GM06990 (cell line): ENCODE results near the gene IL1RAP.

Source experiments
- DNase-seq: peaks from one replicate; pipeline ENCODE4 v3.0.0-alpha.2; 2011; ENCODE audit not compliant: insufficient read length; ENCODE audit errors: extremely low read depth
- H3K27me3 ChIP-seq: replicated peaks from 2 replicates; pipeline ENCODE4 v1.6.0; 2011; ENCODE audit warnings: low read length; ENCODE audit not compliant: control insufficient read depth, insufficient read depth
- H3K36me3 ChIP-seq: 2 replicates; pipeline ENCODE4 v1.5.1; 2011; ENCODE audit warnings: low read length; ENCODE audit not compliant: control insufficient read depth, insufficient read depth
- H3K4me3 ChIP-seq: replicated peaks from 2 replicates; pipeline ENCODE4 v1.5.1; 2011; ENCODE audit warnings: low read depth, mild to moderate bottlenecking, control low read depth, low read length
- TF ChIP-seq, protein P1 (sequence below): IDR thresholded peaks from 2 replicates; pipeline ENCODE4 v1.5.1; 2011; ENCODE audit warnings: low read length, control low read depth, mild to moderate bottlenecking, inconsistent platforms; ENCODE audit not compliant: insufficient read depth, poor library complexity, severe bottlenecking

IL1RAP gene

DNA sequence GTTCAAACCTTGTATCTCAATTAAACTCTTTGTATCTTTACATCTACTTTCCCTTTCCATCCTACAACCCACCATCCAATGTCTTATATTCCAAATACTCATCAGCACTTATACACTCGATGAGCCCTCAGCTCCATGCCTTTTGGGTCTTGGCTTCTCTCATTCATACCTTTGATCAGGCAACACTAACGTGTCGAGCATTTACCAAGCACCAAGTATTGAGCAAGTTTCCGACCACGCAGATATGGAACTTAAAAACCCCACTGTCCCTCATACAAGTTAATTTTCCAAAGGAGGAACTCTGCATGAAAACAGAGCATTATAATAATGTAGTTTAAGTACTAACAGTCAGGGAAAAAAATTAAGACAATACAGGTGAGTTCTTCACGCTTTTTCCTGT lies 102.8 kb downstream of the IL1RAP start:
- H3K4me3 ChIP-seq, result no peak overlapping the region
- no peaks in the 10 kb centered on the region for H3K36me3 ChIP-seq
- TF ChIP-seq, protein P1, sequence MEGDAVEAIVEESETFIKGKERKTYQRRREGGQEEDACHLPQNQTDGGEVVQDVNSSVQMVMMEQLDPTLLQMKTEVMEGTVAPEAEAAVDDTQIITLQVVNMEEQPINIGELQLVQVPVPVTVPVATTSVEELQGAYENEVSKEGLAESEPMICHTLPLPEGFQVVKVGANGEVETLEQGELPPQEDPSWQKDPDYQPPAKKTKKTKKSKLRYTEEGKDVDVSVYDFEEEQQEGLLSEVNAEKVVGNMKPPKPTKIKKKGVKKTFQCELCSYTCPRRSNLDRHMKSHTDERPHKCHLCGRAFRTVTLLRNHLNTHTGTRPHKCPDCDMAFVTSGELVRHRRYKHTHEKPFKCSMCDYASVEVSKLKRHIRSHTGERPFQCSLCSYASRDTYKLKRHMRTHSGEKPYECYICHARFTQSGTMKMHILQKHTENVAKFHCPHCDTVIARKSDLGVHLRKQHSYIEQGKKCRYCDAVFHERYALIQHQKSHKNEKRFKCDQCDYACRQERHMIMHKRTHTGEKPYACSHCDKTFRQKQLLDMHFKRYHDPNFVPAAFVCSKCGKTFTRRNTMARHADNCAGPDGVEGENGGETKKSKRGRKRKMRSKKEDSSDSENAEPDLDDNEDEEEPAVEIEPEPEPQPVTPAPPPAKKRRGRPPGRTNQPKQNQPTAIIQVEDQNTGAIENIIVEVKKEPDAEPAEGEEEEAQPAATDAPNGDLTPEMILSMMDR, result no peak
- no peaks in the 10 kb centered on the region for H3K27me3 ChIP-seq
- no peak for DNase-seq

DNA sequence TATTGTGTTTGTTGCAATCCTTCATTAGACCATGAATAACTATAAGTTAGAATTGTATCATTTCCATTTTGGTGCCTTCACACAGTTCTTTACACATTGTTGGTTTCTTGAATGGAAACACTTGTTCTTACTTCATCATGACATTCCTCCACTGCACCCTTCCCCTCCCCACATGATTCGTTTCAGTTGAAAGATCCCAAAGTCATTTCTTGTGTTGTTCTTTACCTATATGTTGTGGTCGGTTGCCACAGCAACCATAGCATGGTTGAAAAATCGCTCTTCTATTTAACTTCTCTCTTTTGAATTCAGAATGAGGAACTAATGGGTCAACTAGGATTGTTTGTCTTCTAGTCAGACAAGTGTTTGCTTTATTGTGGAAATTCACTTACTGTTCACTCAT lies 103.3 kb downstream of the IL1RAP start:
- Histone ChIP-seq H3K36me3 (no peaks in the 10 kb centered on the region), H3K27me3 (no peaks in the 10 kb centered on the region), H3K4me3 (no peak overlapping the region)
- DNase-seq, result peak; percentile 43
- TF ChIP-seq, protein P1, result no peak

DNA sequence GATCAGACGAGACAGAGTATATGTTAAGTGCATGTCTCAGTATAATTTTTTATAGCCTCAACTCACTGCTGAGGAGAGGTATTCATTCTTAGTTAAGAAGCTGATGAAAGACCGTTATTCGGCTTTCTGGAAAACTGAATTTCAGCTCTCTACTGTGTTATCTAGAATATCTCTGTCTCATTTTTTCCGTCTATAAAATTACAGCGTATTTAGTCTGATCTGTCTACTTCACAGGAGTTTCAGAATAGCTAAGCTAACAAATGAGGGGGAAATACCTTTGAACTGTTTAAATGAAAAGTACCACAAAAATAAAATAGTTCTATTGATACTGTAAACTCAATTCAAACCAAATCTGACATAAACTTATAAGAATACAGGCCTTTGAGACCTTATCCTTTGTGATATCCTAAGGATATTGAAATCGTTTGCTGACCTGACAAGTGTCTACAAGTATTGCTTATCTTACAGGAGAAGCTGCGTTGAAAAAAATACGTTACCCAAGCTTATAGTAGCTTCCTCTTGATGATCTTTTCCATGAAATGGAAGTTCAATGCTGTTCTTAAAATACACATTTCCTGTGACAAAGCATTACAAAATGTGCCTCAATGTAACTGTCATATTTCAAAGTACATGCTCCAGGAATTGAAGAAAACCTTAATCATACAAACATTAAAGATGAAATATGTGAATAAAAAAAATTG lies 104.6 kb downstream of the IL1RAP start:
- peak; percentile 3 for DNase-seq
- Histone ChIP-seq H3K4me3 (no peak overlapping the region), H3K36me3 (no peaks in the 10 kb centered on the region), H3K27me3 (no peaks in the 10 kb centered on the region)
- TF ChIP-seq, protein P1, result no peak

DNA sequence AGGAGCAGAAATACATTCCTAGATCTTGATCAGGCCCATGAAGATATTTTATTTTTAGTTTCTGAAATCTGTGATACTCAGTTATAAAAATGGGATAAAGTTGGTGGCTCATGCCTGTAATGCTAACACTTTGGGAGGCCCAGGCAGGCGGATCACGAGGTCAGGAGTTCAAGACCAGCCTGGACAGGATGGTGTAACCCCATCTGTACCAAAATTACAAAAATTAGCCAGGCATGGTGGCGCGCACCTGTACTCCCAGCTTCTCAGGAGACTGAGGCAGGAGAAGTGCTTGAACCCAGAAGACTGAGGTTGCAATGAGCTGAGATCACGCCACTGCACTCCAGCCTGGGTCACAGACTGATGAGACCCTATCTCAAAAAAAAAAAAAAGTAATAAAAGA lies 105.5 kb downstream of the IL1RAP start:
- TF ChIP-seq, protein P1, result no peak
- Histone ChIP-seq H3K27me3 (no peaks in the 10 kb centered on the region), H3K36me3 (no peaks in the 10 kb centered on the region), H3K4me3 (no peak overlapping the region)
- DNase-seq, result no peak

DNA sequence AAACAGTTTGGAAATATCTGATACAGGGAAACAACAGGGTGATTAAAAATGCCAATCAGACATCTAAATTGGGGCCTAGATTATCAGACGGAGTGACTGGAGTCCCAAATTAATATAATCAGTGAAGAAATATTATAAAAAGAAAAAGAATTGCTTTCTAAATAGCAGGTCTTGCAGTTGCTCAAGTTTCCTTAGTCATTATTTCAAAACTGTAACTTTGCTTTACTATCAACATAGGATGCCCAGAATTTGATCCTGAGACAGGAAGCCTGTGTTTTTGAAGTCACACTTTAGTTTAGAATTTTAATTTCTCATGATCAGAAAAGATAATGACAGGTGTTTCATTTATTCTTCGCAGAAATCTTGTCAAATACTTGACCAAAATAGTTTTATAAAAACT lies 105.9 kb downstream of the IL1RAP start:
- Histone ChIP-seq H3K4me3 (no peak overlapping the region), H3K27me3 (no peaks in the 10 kb centered on the region), H3K36me3 (no peaks in the 10 kb centered on the region)
- no peak for DNase-seq
- TF ChIP-seq, protein P1, result no peak

DNA sequence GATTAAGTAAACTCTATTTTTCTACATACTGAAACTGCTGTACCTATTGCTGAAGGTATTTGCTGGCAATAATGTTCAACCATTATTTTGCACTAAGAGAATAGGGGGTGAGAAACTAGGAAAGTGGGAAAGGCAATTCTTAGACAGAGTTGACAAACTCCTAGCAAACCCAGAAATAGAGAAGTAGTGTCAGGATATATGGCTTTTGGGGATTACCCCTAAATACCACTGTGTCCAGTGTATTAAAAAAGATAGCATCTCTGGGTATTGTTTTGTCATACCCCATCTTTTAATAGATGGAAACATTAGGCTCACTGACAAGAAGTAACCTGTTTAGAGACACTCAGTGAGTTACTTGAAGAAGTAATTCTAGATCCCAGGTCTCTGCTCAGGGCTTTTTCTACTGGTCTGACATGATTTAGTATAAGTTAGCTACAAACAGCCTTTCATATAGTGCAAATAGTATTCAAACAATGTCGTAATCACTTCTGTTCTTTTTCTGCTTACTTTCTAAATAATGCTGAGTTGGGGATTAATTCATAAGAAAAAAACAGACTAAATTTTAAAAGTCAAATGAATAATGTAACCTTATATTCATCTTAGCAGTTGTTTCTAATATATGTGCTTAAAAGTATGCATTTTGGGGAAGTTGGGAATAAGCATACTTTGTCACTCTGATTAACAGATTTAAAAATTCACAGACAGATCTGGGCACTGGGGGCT lies 107.2 kb downstream of the IL1RAP start:
- no peak for DNase-seq
- no peaks in the 10 kb centered on the region for H3K27me3 ChIP-seq
- TF ChIP-seq, protein P1, result no peak
- H3K36me3 ChIP-seq, result no peaks in the 10 kb centered on the region
- no peak overlapping the region for H3K4me3 ChIP-seq
